Transverse colon (tissue), 4 donors: ENCODE results near the gene TNS4.

Experiments used
- POLR2A ChIP-seq: fragments of 450-650 bp; IDR thresholded peaks from one replicate; pipeline ENCODE4 v1.6.1; 2016; ENCODE audit warnings: antibody characterized with exemption, mild to moderate bottlenecking, moderate library complexity
- POLR2AphosphoS5 ChIP-seq, 3 donors: sonication (generic); formaldehyde crosslinking; IDR thresholded peaks; one replicate each; pipeline ENCODE4 v1.6.1; 2016; ENCODE audit warnings: antibody characterized with exemption in 3 of 3
- TF ChIP-seq, protein P1 (sequence below), 5 experiments: fragments of 200-600 bp in 3 of 5; fragments of 450-650 bp in 2 of 5; sonication (generic) in 3 of 5; IDR thresholded peaks; 1 replicate in 2 of 5; 2 replicates in 3 of 5; pipeline ENCODE4 v1.5.1; 2016 to 2017; ENCODE audit warnings: antibody characterized with exemption in 5 of 5, inconsistent platforms in 3 of 5, mild to moderate bottlenecking in 2 of 5, moderate library complexity in 1 of 5

DNA sequence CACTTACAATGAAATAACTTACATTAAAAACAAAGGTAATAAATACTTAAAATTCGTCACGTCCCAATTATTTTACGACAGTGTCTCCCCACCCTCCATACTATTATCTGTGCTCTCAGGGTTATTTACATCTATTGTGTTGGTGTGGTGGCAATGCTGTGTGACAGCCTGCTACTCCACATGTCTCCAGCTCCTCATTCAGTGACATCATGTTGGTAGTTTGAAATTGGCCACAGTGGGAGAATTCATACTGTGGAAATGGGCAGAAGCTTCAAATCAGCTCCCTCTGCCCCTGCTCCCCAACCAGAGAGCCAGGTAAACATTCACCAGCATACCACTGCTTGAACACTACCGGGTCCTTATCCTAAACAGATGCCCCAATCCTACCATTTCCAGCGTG, 6.3 kb downstream of the TNS4 start:
- TF ChIP-seq POLR2AphosphoS5 (IDR thresholded peaks at IDR 0.05): no peak
- TF ChIP-seq, protein P1, sequence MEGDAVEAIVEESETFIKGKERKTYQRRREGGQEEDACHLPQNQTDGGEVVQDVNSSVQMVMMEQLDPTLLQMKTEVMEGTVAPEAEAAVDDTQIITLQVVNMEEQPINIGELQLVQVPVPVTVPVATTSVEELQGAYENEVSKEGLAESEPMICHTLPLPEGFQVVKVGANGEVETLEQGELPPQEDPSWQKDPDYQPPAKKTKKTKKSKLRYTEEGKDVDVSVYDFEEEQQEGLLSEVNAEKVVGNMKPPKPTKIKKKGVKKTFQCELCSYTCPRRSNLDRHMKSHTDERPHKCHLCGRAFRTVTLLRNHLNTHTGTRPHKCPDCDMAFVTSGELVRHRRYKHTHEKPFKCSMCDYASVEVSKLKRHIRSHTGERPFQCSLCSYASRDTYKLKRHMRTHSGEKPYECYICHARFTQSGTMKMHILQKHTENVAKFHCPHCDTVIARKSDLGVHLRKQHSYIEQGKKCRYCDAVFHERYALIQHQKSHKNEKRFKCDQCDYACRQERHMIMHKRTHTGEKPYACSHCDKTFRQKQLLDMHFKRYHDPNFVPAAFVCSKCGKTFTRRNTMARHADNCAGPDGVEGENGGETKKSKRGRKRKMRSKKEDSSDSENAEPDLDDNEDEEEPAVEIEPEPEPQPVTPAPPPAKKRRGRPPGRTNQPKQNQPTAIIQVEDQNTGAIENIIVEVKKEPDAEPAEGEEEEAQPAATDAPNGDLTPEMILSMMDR (IDR thresholded peaks at IDR 0.05): no peak
- no peak for TF ChIP-seq POLR2A
